Measurements from ENCODE around the gene NPAS1. TPM values are rescaled to one million over a fixed set of nuclear protein-coding genes. Genes with fewer than 3 reads are reported as not detected.

The NPAS1 gene
- total and polyA plus RNA-seq, 2 of the 8 experiments (the other 6 are each of a cell fraction or from before 2014, with no cell fraction given), result 9.9 to 13.9 TPM

DNA sequence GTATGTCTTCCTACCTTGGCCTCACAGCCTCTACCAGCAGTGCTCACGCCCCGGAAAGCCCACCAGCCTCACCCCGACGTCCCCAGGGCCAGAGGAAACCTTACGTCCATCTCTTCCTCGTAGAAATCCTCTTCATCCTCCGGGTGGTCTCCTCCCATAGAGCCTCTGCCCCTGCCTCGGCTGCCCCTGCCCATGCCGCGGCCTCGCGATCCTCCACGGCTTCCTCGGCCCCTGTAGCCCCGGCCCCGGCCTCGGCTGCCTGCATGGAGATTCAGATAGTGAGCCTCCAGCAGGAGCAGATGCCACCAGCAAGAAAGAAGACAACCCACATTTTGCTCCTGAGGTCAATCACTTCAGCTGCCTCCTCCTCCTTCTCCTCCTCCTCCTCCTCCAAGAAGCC is 66.6 kb downstream of the NPAS1 start:
- H3K14ac ChIP-seq (ENCODE audit: insufficient read length), result no peak overlapping the region
- H3K4me1 ChIP-seq (replicated peaks in 1 of 4; ENCODE audit: control insufficient read depth in 3 of 4, insufficient read depth in 4 of 4, low read length in 3 of 4), result no peaks in the 10 kb centered on the region
- H2AFZ ChIP-seq (ENCODE audit: low read length), result no peak overlapping the region
- no peak overlapping the region for H2BK120ac ChIP-seq (replicated peaks; ENCODE audit: low read depth, low read length)
- no peak for FAIRE-seq
- H3K56ac ChIP-seq (replicated peaks; ENCODE audit: insufficient read length, low read depth, low read length), result no peak overlapping the region
- no peak for DNase-seq (ENCODE audit: low read depth in 1 of 2, low spot score in 2 of 2)
- no peaks in the 10 kb centered on the region for H3K23me2 ChIP-seq (ENCODE audit: low read depth, low read length)
- H2BK12ac ChIP-seq (ENCODE audit: low read depth, low read length), result no peak overlapping the region
- no peaks in the 10 kb centered on the region; a peak in 1 of 7 replicates for H3K27me3 ChIP-seq (replicated peaks in 1 of 4; ENCODE audit: control insufficient read depth in 3 of 4, extremely low read depth in 1 of 4, insufficient read depth in 3 of 4, low read length in 3 of 4)
- no peak overlapping the region for H2AK5ac ChIP-seq (ENCODE audit: low read depth, low read length)
- 93% methylated on average over 17 of the region's 17 CpGs; no CpG with 5 or more reads in 1 of the 2 experiments for WGBS, 2 experiments (ENCODE audit: extremely low coverage in 1 of 2, insufficient coverage in 1 of 2, insufficient read length in 1 of 2, insufficient replicate concordance in 2 of 2, low coverage in 1 of 2, low lambda C conversion rate in 2 of 2, missing lambda C conversion rate in 1 of 2)
- H4K20me1 ChIP-seq (replicated peaks in 1 of 2; ENCODE audit: control insufficient read depth in 1 of 2, insufficient read depth in 2 of 2, low read length in 2 of 2), result peaks cover 11 to 13% of the 10 kb centered on the region in 2 experiments
- H3K18ac ChIP-seq (ENCODE audit: extremely low read depth, low read length), result no peak overlapping the region
- H3K9ac ChIP-seq (replicated peaks in 1 of 4; ENCODE audit: extremely low read depth in 1 of 4, low read depth in 3 of 4, low read length in 3 of 4), result no peak overlapping the region
- H3K4me2 ChIP-seq (ENCODE audit: insufficient read depth in 1 of 2, low read depth in 2 of 2, low read length in 2 of 2), result no peak overlapping the region
- no peak overlapping the region for H3K27ac ChIP-seq (ENCODE audit: low read depth, low read length)
- POLR2A ChIA-PET (ENCODE audit: partially characterized antibody), result interaction anchor here (1.5 to 3.6 kb wide), 2 partner anchors 10 to 25 kb away, joined by 4 to 16 read pairs; no protein-coding TSS in a partner anchor
- H3K4ac ChIP-seq (replicated peaks; ENCODE audit: insufficient read length, low read depth, low read length), result no peak overlapping the region
- no peak overlapping the region for H4K91ac ChIP-seq (replicated peaks; ENCODE audit: insufficient read length, low read length)
- no peak overlapping the region for H2BK20ac ChIP-seq (ENCODE audit: low read length)
- H2BK5ac ChIP-seq (ENCODE audit: low read depth, low read length), result no peak overlapping the region
- no peak overlapping the region for H4K5ac ChIP-seq (ENCODE audit: insufficient read length, low read depth, low read length)
- H3K36me3 ChIP-seq (ENCODE audit: control insufficient read depth in 2 of 4, insufficient read depth in 4 of 4, low read length in 3 of 4), result peaks cover 30 to 81% (median 62%) of the 10 kb centered on the region in 4 experiments
- H4K8ac ChIP-seq (ENCODE audit: extremely low read depth, insufficient read depth, low read length), result no peak overlapping the region; the same call in 1 of the 2 replicates
- H3K9me3 ChIP-seq (ENCODE audit: insufficient read depth in 2 of 2, low read depth in 1 of 2, low read length in 1 of 2), result no peaks in the 10 kb centered on the region
- no peak overlapping the region for H3K4me3 ChIP-seq (ENCODE audit: extremely low read depth in 1 of 4, insufficient read depth in 2 of 4, low read depth in 3 of 4, low read length in 4 of 4)
- H3K23ac ChIP-seq (ENCODE audit: insufficient read length), result no peak overlapping the region
- no peak overlapping the region for H2BK15ac ChIP-seq (ENCODE audit: low read length)
- H3K79me2 ChIP-seq (ENCODE audit: control insufficient read depth in 1 of 2, insufficient read depth in 2 of 2, low read length in 2 of 2), result no peaks in the 10 kb centered on the region
- no peaks in the 10 kb centered on the region for H3K79me1 ChIP-seq (ENCODE audit: low read depth, low read length)
- CTCF ChIA-PET (ENCODE audit: partially characterized antibody), result interaction anchor here (1.2 kb wide), 1 partner anchor 37 kb away, joined by 5 read pairs; no protein-coding TSS in a partner anchor
- no peak for TF ChIP-seq RFX5 (IDR thresholded peaks at IDR 0.05; ENCODE audit: borderline replicate concordance, low read depth, low read length)
- no peak for TF ChIP-seq NANOG (IDR thresholded peaks at IDR 0.05; ENCODE audit: insufficient read depth, low read depth, low read length, poor library complexity, severe bottlenecking)
- no peak for TF ChIP-seq BRCA1 (IDR thresholded peaks at IDR 0.05; ENCODE audit: low read depth, low read length)
